ENCODE results near the gene MAMDC2. TPM values are rescaled to one million over a fixed set of nuclear protein-coding genes. Genes with fewer than 3 reads are reported as not detected.

The MAMDC2 gene
- total and polyA plus RNA-seq, 2 of the 8 experiments (the other 6 are each of a cell fraction or from before 2014, with no cell fraction given) = 6.1 to 15.4 TPM

GRCh38 chr9:70113403-70114022 lies 69.9 kb downstream of the MAMDC2 start:
- CTCF ChIA-PET (ENCODE audit: partially characterized antibody) = interaction anchor here (0.7 to 9.5 kb wide), 41 partner anchors 10 to 693 kb away, joined by 3 to 126 read pairs (median 5); partner anchors contain the start of gene MAMDC2
- 0 out of 2 replicates have a peak overlapping the region, but pooled peaks have one; percentile 68 for H2BK20ac ChIP-seq (ENCODE audit: low read length)

More at GRCh38 chr9:70113403-70114022, 69.9 kb downstream of the MAMDC2 start:
- Histone ChIP-seq H3K18ac (ENCODE audit: extremely low read depth, low read length) (no peak overlapping the region), H4K91ac (replicated peaks; ENCODE audit: insufficient read length, low read length) (no peak overlapping the region), H3K23me2 (ENCODE audit: low read depth, low read length) (no peaks in the 10 kb centered on the region; the same call in 1 of the 2 replicates), H3K9ac (replicated peaks in 1 of 4; ENCODE audit: extremely low read depth in 1 of 4, low read depth in 3 of 4, low read length in 3 of 4) (no peak overlapping the region), H2AFZ (ENCODE audit: low read length) (no peak overlapping the region), H2AK5ac (ENCODE audit: low read depth, low read length) (no peak overlapping the region), H3K4ac (replicated peaks; ENCODE audit: insufficient read length, low read depth, low read length) (peak overlapping the region; percentile 48), H3K23ac (ENCODE audit: insufficient read length) (no peak overlapping the region), H2BK12ac (ENCODE audit: low read depth, low read length) (no peak overlapping the region), H3K36me3 (ENCODE audit: control insufficient read depth in 2 of 4, insufficient read depth in 4 of 4, low read length in 3 of 4) (peaks cover 0 to 6% (median 0%) of the 10 kb centered on the region in 4 experiments; a peak in 2 of 8 replicates), H2BK15ac (ENCODE audit: low read length) (0 out of 2 replicates have a peak overlapping the region, but pooled peaks have one; percentile 65), H3K9me3 (ENCODE audit: insufficient read depth in 2 of 2, low read depth in 1 of 2, low read length in 1 of 2) (no peaks in the 10 kb centered on the region), H2BK5ac (ENCODE audit: low read depth, low read length) (peak overlapping the region; percentile 80; the same call in 1 of the 2 replicates), H3K56ac (replicated peaks; ENCODE audit: insufficient read length, low read depth, low read length) (no peak overlapping the region), H4K5ac (ENCODE audit: insufficient read length, low read depth, low read length) (no peak overlapping the region), H3K4me3 (ENCODE audit: extremely low read depth in 1 of 4, insufficient read depth in 2 of 4, low read depth in 3 of 4, low read length in 4 of 4) (no peak overlapping the region), H3K27ac (ENCODE audit: low read depth, low read length) (no peak overlapping the region), H3K14ac (ENCODE audit: insufficient read length) (no peak overlapping the region), H3K79me1 (ENCODE audit: low read depth, low read length) (no peaks in the 10 kb centered on the region), H3K4me1 (replicated peaks in 1 of 4; ENCODE audit: control insufficient read depth in 3 of 4, insufficient read depth in 4 of 4, low read length in 3 of 4) (peaks cover 0 to 8% (median 5%) of the 10 kb centered on the region in 4 experiments; a peak in 4 of 7 replicates), H3K27me3 (replicated peaks in 1 of 4; ENCODE audit: control insufficient read depth in 3 of 4, extremely low read depth in 1 of 4, insufficient read depth in 3 of 4, low read length in 3 of 4) (no peaks in the 10 kb centered on the region), H3K4me2 (ENCODE audit: insufficient read depth in 1 of 2, low read depth in 2 of 2, low read length in 2 of 2) (no peak overlapping the region), H4K8ac (ENCODE audit: extremely low read depth, insufficient read depth, low read length) (no peak overlapping the region), H4K20me1 (replicated peaks in 1 of 2; ENCODE audit: control insufficient read depth in 1 of 2, insufficient read depth in 2 of 2, low read length in 2 of 2) (no peaks in the 10 kb centered on the region), H2BK120ac (replicated peaks; ENCODE audit: low read depth, low read length) (no peak overlapping the region), H3K79me2 (ENCODE audit: control insufficient read depth in 1 of 2, insufficient read depth in 2 of 2, low read length in 2 of 2) (no peaks in the 10 kb centered on the region)
- peak in 1 of 2 experiments; percentile 65 for DNase-seq (ENCODE audit: low read depth in 1 of 2, low spot score in 2 of 2)
- TF ChIP-seq RAD21 (IDR thresholded peaks at IDR 0.05 in 1 of 2, conservative IDR thresholded peaks at IDR 0.05 in 1 of 2; ENCODE audit: low read depth in 2 of 2, low read length in 2 of 2) (peak; percentile 79 to 85), POU5F1 (IDR thresholded peaks at IDR 0.05; ENCODE audit: low read depth, low read length) (no peak), JUN (IDR thresholded peaks at IDR 0.05; ENCODE audit: low read depth, low read length) (no peak), CEBPB (IDR thresholded peaks at IDR 0.05; ENCODE audit: low read depth, low read length) (peak; percentile 28; the same call in 1 of the 2 replicates), CTCF (IDR thresholded peaks at IDR 0.05; ENCODE audit: control extremely low read depth in 1 of 3, insufficient read depth in 1 of 3, low read depth in 1 of 3, low read length in 3 of 3) (peak; percentile 66 to 89 (median 75))
- POLR2A ChIA-PET (ENCODE audit: partially characterized antibody) = interaction anchor here (1.9 kb wide), 1 partner anchor 70 kb away, joined by 5 read pairs; the partner anchor contains the start of gene MAMDC2
- FAIRE-seq = peak; percentile 95
- 90% methylated on average over 4 of the region's 4 CpGs; no CpG with 5 or more reads in 1 of the 2 experiments for WGBS, 2 experiments (ENCODE audit: extremely low coverage in 1 of 2, insufficient coverage in 1 of 2, insufficient read length in 1 of 2, insufficient replicate concordance in 2 of 2, low coverage in 1 of 2, low lambda C conversion rate in 2 of 2, missing lambda C conversion rate in 1 of 2)

Measured in H1 (cell line).